Loucy (cell line): Measurements from ENCODE around the gene EHF.

Experiments used
- H2AFZ ChIP-seq: fragments of 200-600 bp; sonication (generic); 2 replicates; pipeline ENCODE4 v1.6.0; 2016; ENCODE audit warnings: antibody characterized with exemption, mild to moderate bottlenecking, low read length, moderate library complexity
- H3F3A ChIP-seq: fragments of 200-600 bp; 2 replicates; pipeline ENCODE4 v1.6.0; 2016; ENCODE audit warnings: antibody characterized with exemption, low read depth, mild to moderate bottlenecking
- H3K27me3 ChIP-seq: fragments of 200-600 bp; sonication (generic); 2 replicates; pipeline ENCODE4 v1.6.1; 2014; ENCODE audit warnings: low read length, mild to moderate bottlenecking; ENCODE audit not compliant: insufficient read depth, poor library complexity, severe bottlenecking
- H3K36me3 ChIP-seq: fragments of 200-600 bp; sonication (generic); 2 replicates; pipeline ENCODE4 v1.6.1; 2016; ENCODE audit warnings: low read length; ENCODE audit not compliant: insufficient read depth
- H3K4me1 ChIP-seq: fragments of 200-600 bp; sonication (generic); 2 replicates; pipeline ENCODE4 v1.5.1; 2014; ENCODE audit warnings: low read length, mild to moderate bottlenecking; ENCODE audit not compliant: insufficient read depth, poor library complexity, severe bottlenecking
- H3K4me2 ChIP-seq: fragments of 200-600 bp; sonication (generic); 2 replicates; pipeline ENCODE4 v1.6.0; 2014; ENCODE audit warnings: antibody characterized with exemption, low read length, low read depth, mild to moderate bottlenecking; ENCODE audit not compliant: poor library complexity, severe bottlenecking
- H3K4me3 ChIP-seq: fragments of 200-600 bp; sonication (generic); 2 replicates; pipeline ENCODE4 v1.5.1; 2014; ENCODE audit warnings: low read length, mild to moderate bottlenecking, mixed read lengths; ENCODE audit not compliant: poor library complexity, severe bottlenecking
- H3K79me2 ChIP-seq: fragments of 200-600 bp; sonication (generic); 2 replicates; pipeline ENCODE4 v1.6.1; 2014; ENCODE audit warnings: low read length; ENCODE audit not compliant: insufficient read depth
- H3K9ac ChIP-seq: fragments of 200-600 bp; sonication (generic); 2 replicates; pipeline ENCODE4 v1.6.0; 2014; ENCODE audit warnings: mild to moderate bottlenecking, low read depth, low read length, moderate library complexity; ENCODE audit not compliant: poor library complexity, severe bottlenecking
- H3K9me2 ChIP-seq: fragments of 200-600 bp; sonication (generic); replicated peaks from 2 replicates; pipeline ENCODE4 v1.6.1; 2016; ENCODE audit warnings: low read depth, low read length, mixed read lengths
- H3K9me3 ChIP-seq: fragments of 200-600 bp; sonication (generic); 2 replicates; pipeline ENCODE4 v1.6.1; 2014; ENCODE audit warnings: mild to moderate bottlenecking, antibody characterized with exemption, low read length, low read depth; ENCODE audit not compliant: insufficient read depth
- H4K20me1 ChIP-seq: fragments of 200-600 bp; sonication (generic); 2 replicates; pipeline ENCODE4 v1.6.0; 2014; ENCODE audit warnings: antibody characterized with exemption, low read length, mild to moderate bottlenecking; ENCODE audit not compliant: insufficient read depth, poor library complexity, severe bottlenecking
- EZH2phosphoT487 ChIP-seq: fragments of 200-600 bp; IDR thresholded peaks from 2 replicates; pipeline ENCODE4 v1.6.1; 2018; ENCODE audit warnings: antibody characterized with exemption, mild to moderate bottlenecking, moderate library complexity, borderline replicate concordance
- TF ChIP-seq, protein P1 (sequence below): fragments of 200-600 bp; sonication (generic); conservative IDR thresholded peaks from 2 replicates; pipeline ENCODE4 v1.5.1; 2014; ENCODE audit warnings: mild to moderate bottlenecking, antibody characterized with exemption, low read length

Gene EHF

DNA sequence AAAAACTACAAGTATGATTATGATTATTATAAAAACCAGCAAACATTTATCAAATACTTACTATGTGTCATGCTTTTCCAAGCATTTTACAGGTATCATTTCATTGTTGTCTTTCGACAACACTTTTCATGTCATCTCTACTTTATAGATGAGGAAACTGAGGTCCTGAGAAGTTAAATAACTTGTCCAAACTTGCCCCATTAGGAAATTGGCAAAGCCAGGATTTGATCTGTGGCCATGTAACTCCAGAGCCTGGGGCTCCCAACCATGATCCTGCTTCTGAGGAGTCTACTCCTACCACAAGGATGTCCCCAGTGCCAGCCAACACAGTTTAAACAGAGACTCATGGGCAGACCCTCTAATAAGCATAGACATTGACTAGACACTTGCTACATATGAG lies 15.2 kb downstream of the EHF start:
- Histone ChIP-seq H3K9ac (no peak overlapping the region), H3K4me3 (no peak overlapping the region), H3K9me2 (no peaks in the 10 kb centered on the region), H3K4me2 (no peak overlapping the region), H3K36me3 (no peaks in the 10 kb centered on the region), H3F3A (no peaks in the 10 kb centered on the region), H2AFZ (no peak overlapping the region), H3K27me3 (no peaks in the 10 kb centered on the region), H3K79me2 (no peaks in the 10 kb centered on the region), H3K4me1 (peaks cover 30% of the 10 kb centered on the region), H3K9me3 (no peaks in the 10 kb centered on the region), H4K20me1 (no peaks in the 10 kb centered on the region)
- TF ChIP-seq EZH2phosphoT487 = no peak
- TF ChIP-seq, protein P1, sequence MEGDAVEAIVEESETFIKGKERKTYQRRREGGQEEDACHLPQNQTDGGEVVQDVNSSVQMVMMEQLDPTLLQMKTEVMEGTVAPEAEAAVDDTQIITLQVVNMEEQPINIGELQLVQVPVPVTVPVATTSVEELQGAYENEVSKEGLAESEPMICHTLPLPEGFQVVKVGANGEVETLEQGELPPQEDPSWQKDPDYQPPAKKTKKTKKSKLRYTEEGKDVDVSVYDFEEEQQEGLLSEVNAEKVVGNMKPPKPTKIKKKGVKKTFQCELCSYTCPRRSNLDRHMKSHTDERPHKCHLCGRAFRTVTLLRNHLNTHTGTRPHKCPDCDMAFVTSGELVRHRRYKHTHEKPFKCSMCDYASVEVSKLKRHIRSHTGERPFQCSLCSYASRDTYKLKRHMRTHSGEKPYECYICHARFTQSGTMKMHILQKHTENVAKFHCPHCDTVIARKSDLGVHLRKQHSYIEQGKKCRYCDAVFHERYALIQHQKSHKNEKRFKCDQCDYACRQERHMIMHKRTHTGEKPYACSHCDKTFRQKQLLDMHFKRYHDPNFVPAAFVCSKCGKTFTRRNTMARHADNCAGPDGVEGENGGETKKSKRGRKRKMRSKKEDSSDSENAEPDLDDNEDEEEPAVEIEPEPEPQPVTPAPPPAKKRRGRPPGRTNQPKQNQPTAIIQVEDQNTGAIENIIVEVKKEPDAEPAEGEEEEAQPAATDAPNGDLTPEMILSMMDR = no peak

DNA sequence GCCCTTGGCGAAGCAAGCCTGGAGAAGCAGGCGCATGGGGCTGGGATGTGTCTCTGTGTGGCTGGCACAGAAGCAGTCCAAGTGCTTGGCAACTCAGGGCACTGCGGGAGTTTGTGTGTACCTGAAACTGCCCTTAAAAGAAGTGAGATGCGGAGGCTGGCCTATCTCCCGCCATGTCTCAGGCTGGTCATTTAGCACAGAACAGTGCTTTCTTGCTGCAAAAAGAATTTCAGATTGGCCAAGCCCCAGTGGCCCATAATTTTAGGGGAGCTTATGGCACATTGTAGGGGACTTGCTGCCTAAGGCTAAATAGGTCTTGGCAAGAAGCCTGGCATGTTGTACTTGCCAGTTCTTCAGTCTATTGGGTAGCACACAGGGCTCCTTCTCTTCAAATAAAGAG lies 16.4 kb downstream of the EHF start:
- H2AFZ ChIP-seq = no peak overlapping the region
- H4K20me1 ChIP-seq = no peaks in the 10 kb centered on the region
- H3F3A ChIP-seq = no peaks in the 10 kb centered on the region
- no peak overlapping the region for H3K4me2 ChIP-seq
- no peaks in the 10 kb centered on the region for H3K36me3 ChIP-seq
- H3K9ac ChIP-seq = no peak overlapping the region
- H3K9me2 ChIP-seq = no peaks in the 10 kb centered on the region
- H3K4me3 ChIP-seq = no peak overlapping the region
- TF ChIP-seq, protein P1 = no peak
- no peak for TF ChIP-seq EZH2phosphoT487
- peaks cover 30% of the 10 kb centered on the region for H3K4me1 ChIP-seq
- no peaks in the 10 kb centered on the region for H3K9me3 ChIP-seq
- H3K27me3 ChIP-seq = no peaks in the 10 kb centered on the region
- H3K79me2 ChIP-seq = no peaks in the 10 kb centered on the region

DNA sequence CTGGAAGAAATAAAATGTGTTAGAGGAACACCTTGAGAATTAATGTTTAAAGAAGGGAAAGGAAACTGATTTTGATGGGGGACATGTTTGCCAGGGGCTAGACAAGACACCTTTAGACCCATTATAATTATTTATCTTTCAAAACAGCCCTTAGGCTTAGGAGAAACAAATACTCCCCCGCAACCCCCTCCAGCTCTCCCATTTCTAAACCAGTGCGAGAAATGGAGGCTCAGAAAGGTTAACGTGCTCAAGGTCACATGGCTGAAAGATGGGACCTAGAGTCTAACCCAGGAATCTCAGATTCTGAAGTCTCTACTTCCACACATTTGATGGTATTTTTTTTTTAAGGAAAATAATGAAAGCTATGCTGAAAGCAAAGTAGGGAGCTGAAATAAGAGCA lies 18.0 kb downstream of the EHF start:
- H2AFZ ChIP-seq = no peak overlapping the region
- no peak overlapping the region for H3K9ac ChIP-seq
- H4K20me1 ChIP-seq = no peaks in the 10 kb centered on the region
- H3K4me3 ChIP-seq = no peak overlapping the region
- no peaks in the 10 kb centered on the region for H3K79me2 ChIP-seq
- H3K4me1 ChIP-seq = peaks cover 21% of the 10 kb centered on the region
- TF ChIP-seq, protein P1 = no peak
- TF ChIP-seq EZH2phosphoT487 = no peak
- no peaks in the 10 kb centered on the region for H3F3A ChIP-seq
- no peak overlapping the region for H3K4me2 ChIP-seq
- no peaks in the 10 kb centered on the region for H3K9me3 ChIP-seq
- H3K36me3 ChIP-seq = no peaks in the 10 kb centered on the region
- no peaks in the 10 kb centered on the region for H3K27me3 ChIP-seq
- H3K9me2 ChIP-seq = no peaks in the 10 kb centered on the region
